Fibroblast of pulmonary artery (primary cell): ENCODE measurements around the gene TMEM234.

Source experiments
- DNase-seq: peaks from one replicate; pipeline ENCODE4 v3.0.0-alpha.2; 2010; ENCODE audit warnings: low read depth
- H3K4me3 ChIP-seq: replicated peaks from 2 replicates; pipeline ENCODE4 v1.5.1; 2011; ENCODE audit warnings: low read depth, mild to moderate bottlenecking, control low read depth, low read length, moderate library complexity
- CTCF ChIP-seq: IDR thresholded peaks from 2 replicates; pipeline ENCODE4 v1.5.1; 2011; ENCODE audit warnings: mild to moderate bottlenecking, control low read depth, low read length, inconsistent platforms; ENCODE audit errors: missing control alignments

The TMEM234 gene

GRCh38 chr1:32172621-32173245 is 49.4 kb downstream of the TMEM234 start:
- H3K4me3 ChIP-seq: no peak overlapping the region
- DNase-seq: peak; percentile 55
- no peak for TF ChIP-seq CTCF

GRCh38 chr1:32170991-32171390 is 51.2 kb downstream of the TMEM234 start:
- TF ChIP-seq CTCF: no peak
- DNase-seq: no peak
- no peak overlapping the region for H3K4me3 ChIP-seq
